Smooth muscle cell (in vitro differentiated cells): ENCODE measurements around the gene GNB1L. TPM values are rescaled to one million over a fixed set of nuclear protein-coding genes. Genes with fewer than 3 reads are reported as not detected.

Source experiments
- DNase-seq: peaks from one replicate; lab custom pipeline; 2025; ENCODE audit not compliant: unreplicated experiment; lab: John Stamatoyannopoulos, UW
- H2AFZ ChIP-seq: fragments of 200-600 bp; sonication (generic); 2 replicates; pipeline ENCODE4 v1.6.0; 2016; ENCODE audit warnings: antibody characterized with exemption, low read depth, mild to moderate bottlenecking
- H3F3A ChIP-seq: fragments of 200-600 bp; sonication (generic); 2 replicates; pipeline ENCODE4 v1.6.0; 2017; ENCODE audit warnings: antibody characterized with exemption, low read depth
- H3K27ac ChIP-seq: fragments of 200-600 bp; sonication (generic); 2 replicates; pipeline ENCODE4 v1.5.1; 2016; ENCODE audit warnings: low read depth, mild to moderate bottlenecking
- H3K27me3 ChIP-seq: fragments of 200-600 bp; sonication (generic); 2 replicates; pipeline ENCODE4 v1.6.1; 2016; ENCODE audit warnings: low read depth, mild to moderate bottlenecking
- H3K36me3 ChIP-seq: fragments of 200-600 bp; sonication (generic); 2 replicates; pipeline ENCODE4 v1.5.1; 2016; ENCODE audit warnings: low read depth
- H3K4me1 ChIP-seq: fragments of 200-600 bp; sonication (generic); 2 replicates; pipeline ENCODE4 v1.5.1; 2016; ENCODE audit warnings: low read depth
- H3K4me2 ChIP-seq: fragments of 200-600 bp; sonication (generic); 2 replicates; pipeline ENCODE4 v1.6.0; 2016; ENCODE audit warnings: mild to moderate bottlenecking
- H3K4me3 ChIP-seq: fragments of 200-600 bp; sonication (generic); 2 replicates; pipeline ENCODE4 v1.5.1; 2016; ENCODE audit warnings: mild to moderate bottlenecking
- H3K79me2 ChIP-seq: fragments of 200-600 bp; sonication (generic); 2 replicates; pipeline ENCODE4 v1.6.0; 2016; ENCODE audit warnings: low read depth, mild to moderate bottlenecking
- H3K9ac ChIP-seq: fragments of 200-600 bp; sonication (generic); 2 replicates; pipeline ENCODE4 v1.6.0; 2016; ENCODE audit warnings: low read depth
- H3K9me3 ChIP-seq: fragments of 200-600 bp; sonication (generic); replicated peaks from 2 replicates; pipeline ENCODE4 v1.5.1; 2016; ENCODE audit warnings: low read depth
- H4K20me1 ChIP-seq: fragments of 200-600 bp; sonication (generic); 2 replicates; pipeline ENCODE4 v1.6.0; 2016; ENCODE audit warnings: low read depth
- WGBS: methylation state at CpG from one replicate; pipeline ENCODE4 v1.1.7; 2016; ENCODE audit warnings: low lambda C conversion rate; 5-methylcytosine and 5-hydroxymethylcytosine counted together
- polyA plus RNA-seq: library from polyadenylated mRNA; unstranded; fragments of >200 nt; fragmentation: Nextera tagmentation; extraction: Ambion mirVana; gene quantifications from 2 replicates; pipeline ENCODE4 v1.2.1, GENCODE V29; 2016
- total RNA-seq: library from RNA; depleted of rRNA; stranded (reverse); fragments of >200 nt; gene quantifications from 2 replicates; pipeline ENCODE4 v1.2.3, GENCODE V29; 2014
- TF ChIP-seq, protein P1 (sequence below): fragments of 200-600 bp; sonication (generic); IDR thresholded peaks from 2 replicates; pipeline ENCODE4 v1.5.1; 2017; ENCODE audit warnings: borderline replicate concordance, mild to moderate bottlenecking, antibody characterized with exemption; ENCODE audit not compliant: insufficient read depth, poor library complexity, severe bottlenecking

Gene GNB1L
- total and polyA plus RNA-seq, 2 experiments from 2014 or later = 4.1 to 7.4 TPM

DNA sequence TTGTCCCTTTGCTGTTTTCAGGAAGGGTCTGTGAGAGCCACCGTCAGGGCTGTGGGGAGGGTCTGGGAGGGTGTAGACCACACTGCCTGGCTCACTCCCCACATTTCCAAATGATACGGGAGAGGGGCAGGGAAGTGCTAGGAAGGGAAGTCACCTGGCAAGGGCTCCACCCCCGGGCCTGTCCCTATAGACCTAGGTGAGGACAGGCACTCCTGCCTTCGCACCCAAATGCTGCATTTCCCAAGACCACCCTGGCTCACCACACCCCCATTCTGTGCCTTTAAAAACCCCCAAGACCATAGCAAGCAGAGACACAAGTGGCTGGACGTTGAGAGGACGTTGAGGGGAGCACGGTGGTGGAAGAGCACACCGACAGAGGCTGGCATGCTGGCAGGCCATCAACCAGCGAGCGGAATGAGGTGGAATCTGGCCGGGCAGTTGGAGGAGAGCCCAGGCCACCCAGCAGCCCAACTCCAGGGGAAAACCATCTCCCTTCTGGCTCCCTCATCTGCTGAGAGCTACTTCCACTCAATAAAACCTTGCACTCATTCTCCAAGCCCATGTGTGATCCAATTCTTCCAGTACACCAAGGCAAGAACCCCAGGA is 45.7 kb downstream of the GNB1L start:
- Histone ChIP-seq H4K20me1 (no peaks in the 10 kb centered on the region), H3K27me3 (no peaks in the 10 kb centered on the region), H3K9ac (no peak overlapping the region), H3K27ac (no peak overlapping the region), H3K4me3 (no peak overlapping the region), H3K79me2 (no peaks in the 10 kb centered on the region), H3F3A (no peaks in the 10 kb centered on the region), H2AFZ (no peak overlapping the region), H3K4me1 (no peaks in the 10 kb centered on the region), H3K4me2 (no peak overlapping the region), H3K9me3 (no peaks in the 10 kb centered on the region), H3K36me3 (no peaks in the 10 kb centered on the region)
- TF ChIP-seq, protein P1, sequence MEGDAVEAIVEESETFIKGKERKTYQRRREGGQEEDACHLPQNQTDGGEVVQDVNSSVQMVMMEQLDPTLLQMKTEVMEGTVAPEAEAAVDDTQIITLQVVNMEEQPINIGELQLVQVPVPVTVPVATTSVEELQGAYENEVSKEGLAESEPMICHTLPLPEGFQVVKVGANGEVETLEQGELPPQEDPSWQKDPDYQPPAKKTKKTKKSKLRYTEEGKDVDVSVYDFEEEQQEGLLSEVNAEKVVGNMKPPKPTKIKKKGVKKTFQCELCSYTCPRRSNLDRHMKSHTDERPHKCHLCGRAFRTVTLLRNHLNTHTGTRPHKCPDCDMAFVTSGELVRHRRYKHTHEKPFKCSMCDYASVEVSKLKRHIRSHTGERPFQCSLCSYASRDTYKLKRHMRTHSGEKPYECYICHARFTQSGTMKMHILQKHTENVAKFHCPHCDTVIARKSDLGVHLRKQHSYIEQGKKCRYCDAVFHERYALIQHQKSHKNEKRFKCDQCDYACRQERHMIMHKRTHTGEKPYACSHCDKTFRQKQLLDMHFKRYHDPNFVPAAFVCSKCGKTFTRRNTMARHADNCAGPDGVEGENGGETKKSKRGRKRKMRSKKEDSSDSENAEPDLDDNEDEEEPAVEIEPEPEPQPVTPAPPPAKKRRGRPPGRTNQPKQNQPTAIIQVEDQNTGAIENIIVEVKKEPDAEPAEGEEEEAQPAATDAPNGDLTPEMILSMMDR = no peak
- WGBS = 93% methylated on average over 11 of the region's 11 CpGs
- DNase-seq = no peak

- no peak overlapping the region for H2AFZ ChIP-seq
- no peak overlapping the region for H3K4me3 ChIP-seq
- no peaks in the 10 kb centered on the region for H3F3A ChIP-seq
- TF ChIP-seq, protein P1 = no peak
- H3K36me3 ChIP-seq = no peaks in the 10 kb centered on the region
- no peak overlapping the region for H3K4me2 ChIP-seq
- H3K4me1 ChIP-seq = no peaks in the 10 kb centered on the region
- no peak overlapping the region for H3K9ac ChIP-seq
- no peaks in the 10 kb centered on the region for H3K27me3 ChIP-seq
- no peak for DNase-seq
- H3K9me3 ChIP-seq = no peaks in the 10 kb centered on the region
- no peak overlapping the region for H3K27ac ChIP-seq
- H4K20me1 ChIP-seq = no peaks in the 10 kb centered on the region
- no peaks in the 10 kb centered on the region for H3K79me2 ChIP-seq
- WGBS = 92% methylated on average over 20 of the region's 20 CpGs
Observed at GRCh38 chr22:19807914-19808872, 46.5 kb downstream of the GNB1L start.

- Histone ChIP-seq H3K4me1 (no peaks in the 10 kb centered on the region), H3K9ac (no peak overlapping the region), H3K4me2 (no peak overlapping the region), H3K27me3 (no peaks in the 10 kb centered on the region), H3K4me3 (no peak overlapping the region), H4K20me1 (no peaks in the 10 kb centered on the region), H3K79me2 (no peaks in the 10 kb centered on the region), H2AFZ (no peak overlapping the region), H3K36me3 (no peaks in the 10 kb centered on the region), H3K27ac (no peak overlapping the region), H3F3A (no peaks in the 10 kb centered on the region), H3K9me3 (no peaks in the 10 kb centered on the region)
- TF ChIP-seq, protein P1 = no peak
- 98% methylated on average over 15 of the region's 15 CpGs for WGBS
- no peak for DNase-seq
Observed at GRCh38 chr22:19807161-19807913, 47.3 kb downstream of the GNB1L start.
